CD4-positive, alpha-beta T cell treated with Interleukin-21 for 1 hour (primary cell): ENCODE measurements around the gene E2F6.

Source experiments
- DNase-seq: peaks from one replicate; pipeline ENCODE4 v3.0.0-alpha.2; 2020

Gene E2F6

DNA sequence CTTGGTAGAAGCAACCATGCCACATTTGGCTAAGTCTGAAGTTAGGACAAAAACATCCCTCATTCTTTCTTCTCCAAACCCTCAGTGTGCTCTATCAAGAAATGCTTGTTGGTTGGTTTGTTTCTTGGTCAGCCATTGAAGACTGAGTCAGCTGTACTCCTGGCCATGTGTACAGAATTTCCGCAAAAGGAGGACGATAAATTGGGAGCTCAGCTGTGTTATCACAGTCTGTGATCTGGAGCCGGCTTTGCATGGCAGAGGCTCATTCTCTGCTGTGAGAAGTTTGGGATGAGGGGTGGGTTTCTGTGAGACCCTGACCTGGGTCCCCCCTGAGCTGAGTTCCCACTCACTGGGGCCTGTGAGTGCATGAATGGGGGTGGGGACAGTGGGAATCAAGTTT is 26.3 kb upstream of the E2F6 start:
- DNase-seq = no peak

DNA sequence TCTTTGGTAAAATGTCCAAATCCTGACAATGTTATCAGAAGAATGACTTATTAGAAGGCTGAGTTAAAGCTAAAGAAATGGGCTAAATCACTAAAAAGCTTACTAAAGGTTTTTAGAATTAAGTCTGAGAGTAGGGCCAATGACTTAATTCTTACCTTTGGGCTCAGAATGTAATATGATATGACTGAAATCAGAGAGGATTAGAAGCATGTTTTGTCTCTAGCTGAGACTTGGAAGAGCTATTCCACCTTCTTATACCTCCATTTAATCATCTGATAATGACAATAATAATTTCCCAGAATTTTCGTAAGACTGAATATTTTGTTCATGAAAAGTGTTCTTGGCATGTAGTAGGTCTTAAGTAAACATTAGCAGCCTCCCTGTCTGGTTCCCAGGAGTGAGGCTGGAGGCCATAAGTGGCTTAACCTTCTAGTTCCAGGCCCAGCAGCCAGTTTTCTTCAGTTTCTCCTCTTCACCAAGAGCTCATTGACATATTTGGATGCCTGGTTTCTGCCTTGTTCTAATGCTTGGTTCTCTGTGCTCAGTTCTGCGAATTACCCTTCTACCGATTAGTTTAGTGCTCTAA is 25.5 kb upstream of the E2F6 start:
- DNase-seq = no peak

DNA sequence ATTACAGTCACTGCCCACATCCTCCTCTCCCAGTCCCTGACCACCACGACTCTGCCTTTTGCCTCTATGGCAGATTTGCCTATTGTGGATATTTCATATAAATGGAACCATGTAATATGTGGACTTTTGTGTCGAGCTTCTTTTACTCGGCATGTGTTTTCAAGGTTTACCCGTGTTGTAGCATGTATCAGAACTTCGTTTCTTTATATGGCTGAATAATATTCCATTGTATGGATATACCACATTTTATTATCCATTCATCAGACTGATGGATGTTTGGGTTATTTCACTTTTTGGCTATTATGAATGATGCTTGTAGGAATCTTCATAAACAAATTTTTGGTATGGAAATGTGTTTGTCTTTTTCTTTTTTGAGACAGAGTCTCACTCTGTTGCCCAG is 24.2 kb upstream of the E2F6 start:
- DNase-seq = no peak

DNA sequence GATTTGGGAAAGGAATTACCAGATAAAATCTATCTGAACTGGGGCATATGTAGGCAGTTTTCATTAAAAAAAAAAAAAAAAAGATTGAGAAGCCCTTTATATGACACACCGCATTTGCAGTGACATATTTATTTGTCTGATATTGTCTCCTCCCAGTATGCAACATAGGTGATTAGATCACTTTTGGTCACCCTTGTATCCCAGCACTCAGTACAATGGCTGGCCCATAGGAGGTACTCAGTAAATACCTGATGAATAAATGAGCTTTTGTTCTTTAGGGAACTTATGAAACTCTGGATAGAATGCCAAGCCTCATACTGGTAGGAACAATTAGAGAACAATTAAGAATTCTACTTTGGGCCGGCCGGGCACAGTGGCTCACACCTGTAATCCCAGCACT is 22.8 kb upstream of the E2F6 start:
- DNase-seq = no peak

DNA sequence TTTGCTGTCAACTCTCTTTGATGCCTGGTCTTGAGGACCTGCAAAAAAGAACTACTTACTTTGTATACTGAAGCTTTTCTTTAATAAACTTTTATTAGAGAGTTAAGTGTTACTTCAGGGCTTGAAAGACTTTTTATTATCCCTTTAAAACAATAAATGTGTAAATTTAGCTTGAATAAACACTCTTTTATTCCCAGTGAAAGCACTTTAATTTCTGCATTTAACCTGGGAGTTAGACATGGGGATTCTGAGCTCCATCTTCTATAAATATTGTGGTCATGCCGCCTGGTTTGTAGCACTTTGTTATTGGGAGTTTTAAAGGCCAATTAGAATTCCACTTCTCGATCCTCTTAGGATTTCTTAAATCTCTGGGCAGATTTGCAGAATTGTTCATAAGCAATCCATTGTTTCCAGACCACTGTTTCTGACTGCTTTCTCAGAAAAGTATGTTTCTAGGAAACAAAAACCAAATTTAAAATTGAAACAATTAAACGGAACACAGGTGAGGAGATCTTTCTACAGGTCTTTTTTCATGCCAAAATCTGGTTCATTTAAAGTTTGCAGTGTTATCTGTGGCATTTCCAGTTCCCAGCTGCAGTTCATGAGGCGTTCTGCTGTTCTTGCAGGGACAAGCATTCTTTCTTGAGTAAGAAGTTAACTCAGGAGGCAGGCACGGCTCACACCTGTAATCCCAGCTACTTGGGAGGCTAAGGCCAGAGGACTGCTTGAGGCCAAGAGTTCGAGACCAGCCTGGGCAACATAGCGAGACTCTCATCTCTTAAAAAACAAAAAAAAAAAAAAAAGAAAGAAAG is 18.1 kb upstream of the E2F6 start:
- DNase-seq = no peak

DNA sequence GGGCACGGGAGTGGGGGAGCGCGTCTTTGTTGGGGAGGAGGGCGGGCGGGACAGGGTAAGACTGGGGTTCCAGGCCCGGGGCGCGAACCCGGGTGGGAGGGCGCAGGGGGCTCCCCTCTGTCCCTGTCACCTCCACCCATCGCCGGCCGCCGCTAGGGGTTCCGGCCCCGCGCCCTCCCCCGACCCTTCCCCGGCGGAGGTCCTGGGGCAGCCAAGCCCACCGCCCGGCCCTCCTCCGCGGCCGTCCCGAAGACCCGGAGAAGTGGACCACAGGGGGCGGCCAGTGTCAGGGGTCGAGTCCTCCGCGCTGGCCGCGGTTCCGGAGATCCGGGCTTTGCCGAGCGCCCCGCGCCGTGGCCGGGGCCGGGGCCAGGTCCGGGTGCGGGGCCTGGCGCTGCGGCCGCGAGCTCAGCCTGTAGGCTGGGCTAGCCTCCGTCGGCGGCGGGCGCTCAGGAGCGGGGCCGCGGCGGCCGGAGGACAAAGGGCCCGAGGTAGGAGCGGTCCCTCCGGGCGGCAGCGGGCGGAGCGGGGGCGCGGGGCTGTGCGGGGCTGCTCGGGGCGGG is 16.6 kb upstream of the E2F6 start:
- DNase-seq = no peak

DNA sequence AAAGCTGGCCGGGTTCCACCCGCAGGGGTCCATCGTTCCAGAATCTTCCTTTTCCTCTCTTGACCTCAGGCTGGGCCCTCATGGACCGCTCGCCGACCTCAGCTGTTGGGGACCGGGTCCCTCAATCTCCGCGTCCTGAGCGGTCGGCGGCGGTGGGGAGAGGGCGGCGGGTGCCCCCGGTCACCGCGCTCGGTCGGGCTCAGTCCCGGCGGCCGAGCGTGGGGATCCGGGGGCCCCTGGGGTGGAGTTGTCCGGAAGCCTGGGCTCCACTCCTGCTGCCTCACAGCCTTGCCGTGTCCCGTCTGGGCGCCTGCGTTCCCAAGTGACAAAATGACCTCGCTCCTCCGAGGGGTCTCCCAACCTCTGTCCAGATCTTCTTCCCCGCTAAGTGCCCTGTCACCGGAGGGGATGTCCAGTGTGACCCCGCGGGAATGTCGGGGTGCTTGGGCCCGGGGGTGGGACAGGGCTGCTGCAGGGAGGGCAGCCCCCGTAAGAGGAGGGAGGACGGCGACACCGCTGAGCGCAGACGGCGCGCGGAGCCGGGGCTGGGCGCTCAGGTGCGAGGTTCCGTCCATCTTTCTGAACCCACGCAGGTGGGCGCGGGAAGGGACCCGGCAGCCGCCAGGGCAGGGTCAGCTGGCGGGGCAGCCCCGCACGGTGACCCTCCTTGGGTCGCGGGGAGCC is 16.0 kb upstream of the E2F6 start:
- DNase-seq = no peak

DNA sequence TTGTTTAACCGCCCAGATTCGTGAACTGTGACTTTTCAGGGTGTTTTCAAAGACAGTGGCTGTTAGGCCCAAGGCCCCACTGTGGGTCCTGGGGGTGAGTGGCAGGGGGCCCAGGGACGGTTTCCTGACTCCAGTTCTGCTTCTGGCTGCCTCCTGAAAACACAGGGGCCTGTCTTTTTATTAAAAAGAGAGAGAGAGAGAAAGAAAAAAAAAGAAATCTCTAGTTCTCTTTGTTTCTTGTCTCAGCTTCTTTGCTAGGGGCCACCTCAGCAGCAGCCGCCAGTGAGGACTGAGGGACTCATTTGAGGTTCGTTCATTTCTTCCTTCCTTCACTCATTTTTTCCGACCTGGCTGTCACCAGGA is 15.4 kb upstream of the E2F6 start:
- DNase-seq = no peak

DNA sequence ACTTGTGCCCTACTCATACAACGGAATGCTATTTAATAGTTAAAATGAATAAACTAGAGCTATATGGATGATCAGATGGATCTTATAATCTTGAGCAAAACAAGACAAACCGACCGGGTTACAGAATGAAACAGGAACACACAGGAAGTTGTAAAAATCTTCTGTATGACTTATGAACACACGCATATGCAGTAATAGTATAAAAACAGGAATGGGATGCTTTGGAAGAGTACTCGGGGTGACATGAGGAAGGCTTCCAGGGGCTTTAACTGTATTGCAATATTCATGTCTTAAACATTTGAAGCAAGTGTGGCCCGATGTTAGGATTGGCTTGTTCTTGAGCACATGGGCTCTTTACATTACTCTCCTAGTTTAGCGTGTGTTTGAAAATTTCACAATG is 14.9 kb upstream of the E2F6 start:
- DNase-seq = no peak

DNA sequence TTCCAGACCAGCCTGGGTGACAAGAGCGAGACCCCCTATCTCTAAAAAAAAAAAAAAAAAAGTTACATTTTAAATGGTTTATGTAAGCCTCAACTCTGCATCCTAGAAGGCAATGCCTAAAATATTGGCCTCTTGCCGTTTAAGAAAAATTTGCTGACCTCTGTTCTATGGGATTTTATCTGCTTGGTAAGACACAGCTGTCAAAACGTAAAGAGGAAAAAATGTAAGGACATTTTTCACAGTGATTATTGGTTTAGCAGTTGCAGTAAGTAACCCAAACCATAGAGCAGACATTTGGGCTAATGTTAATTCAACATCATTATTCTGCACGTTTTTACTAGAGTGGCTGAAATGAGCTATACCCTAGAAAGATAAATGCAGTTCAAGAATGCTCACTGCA is 14.4 kb upstream of the E2F6 start:
- no peak for DNase-seq

DNA sequence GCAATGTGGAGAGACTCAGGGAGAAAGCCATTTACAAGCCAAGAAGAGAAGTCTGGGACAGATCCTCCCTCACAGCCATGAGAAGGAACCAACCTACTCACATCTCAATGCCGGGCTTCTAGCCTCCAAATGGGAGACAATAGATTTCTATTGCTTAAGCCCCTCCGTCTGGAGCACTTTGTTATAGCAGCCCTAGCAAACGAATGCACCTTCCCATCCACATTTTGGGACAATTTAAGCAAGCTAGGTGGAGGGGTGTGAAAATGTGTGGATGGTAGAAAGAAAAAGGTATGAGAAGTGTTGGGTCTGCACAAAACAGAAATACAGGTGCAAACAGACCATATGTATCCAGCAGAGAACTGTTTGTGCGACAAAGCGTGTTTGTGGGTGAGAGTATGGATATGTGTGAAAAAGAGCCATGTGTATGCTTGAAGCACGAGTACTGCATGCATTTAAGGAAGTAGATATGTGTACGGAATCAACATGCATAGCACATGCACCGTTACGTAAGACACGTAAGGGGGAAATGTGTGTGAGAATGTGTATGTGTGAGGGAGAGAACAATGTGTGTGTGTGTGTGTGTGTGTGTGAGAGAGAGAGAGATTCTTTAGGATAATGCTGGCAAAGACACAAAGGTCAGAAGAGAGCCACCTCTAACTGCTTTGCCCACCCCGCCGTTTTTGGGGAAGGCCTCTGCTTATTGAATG is 13.1 kb upstream of the E2F6 start:
- DNase-seq = no peak

DNA sequence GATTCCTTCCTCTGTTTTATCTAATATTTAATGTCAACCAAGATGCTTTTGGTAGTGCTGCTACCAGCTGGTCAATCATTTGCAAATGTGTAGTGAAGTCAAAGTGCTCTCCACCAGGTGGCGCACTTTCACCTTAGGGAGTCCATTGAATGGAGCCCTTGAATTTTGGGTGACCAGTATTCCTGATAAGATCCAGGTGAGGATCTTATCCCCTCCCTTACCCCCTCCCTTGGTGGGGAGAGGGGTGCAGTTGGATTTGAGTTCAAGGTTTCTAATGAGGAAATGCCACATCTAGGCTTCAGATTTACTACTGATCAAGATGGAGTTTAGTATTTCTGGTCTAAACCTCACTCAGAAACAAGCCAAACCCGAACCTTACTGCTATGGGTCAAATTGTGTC is 12.0 kb upstream of the E2F6 start:
- peak; percentile 75 for DNase-seq

DNA sequence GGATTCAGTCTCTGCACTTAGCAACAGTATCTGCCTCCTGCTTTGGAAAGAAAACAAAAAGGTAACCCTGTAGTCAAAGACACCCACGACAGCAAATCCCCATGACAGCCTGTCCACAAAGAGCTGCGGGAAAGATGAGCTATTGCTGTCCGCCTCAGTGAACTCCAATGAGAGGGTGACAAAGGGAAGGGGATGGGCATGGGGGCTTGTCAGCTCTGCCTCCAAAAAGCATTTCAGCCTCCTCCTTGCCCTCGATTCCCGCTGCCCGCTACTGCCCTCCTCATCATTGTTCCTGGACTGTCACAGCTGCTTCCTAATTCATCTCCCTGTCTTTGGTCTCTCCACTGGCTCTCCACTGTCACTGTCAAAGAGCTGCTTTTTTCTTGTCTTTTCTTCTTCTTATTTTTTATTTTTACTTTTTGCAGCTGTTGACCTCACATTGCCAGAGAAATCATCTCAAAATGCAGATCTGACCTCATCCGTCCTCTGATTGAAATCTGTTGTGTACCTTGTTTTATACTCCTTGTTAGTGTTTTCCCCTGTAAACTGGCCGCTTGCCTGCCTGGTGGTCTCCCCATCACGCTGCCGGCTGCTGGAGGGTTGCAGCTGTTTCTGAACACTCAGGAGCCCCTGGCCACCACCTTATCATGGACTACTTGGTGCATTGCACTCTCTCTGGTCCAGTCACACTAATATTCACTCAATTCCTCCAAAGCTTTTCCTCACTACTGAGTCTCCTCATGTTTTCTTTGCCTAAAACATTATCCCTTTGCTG is 7.9 kb upstream of the E2F6 start:
- DNase-seq = no peak

DNA sequence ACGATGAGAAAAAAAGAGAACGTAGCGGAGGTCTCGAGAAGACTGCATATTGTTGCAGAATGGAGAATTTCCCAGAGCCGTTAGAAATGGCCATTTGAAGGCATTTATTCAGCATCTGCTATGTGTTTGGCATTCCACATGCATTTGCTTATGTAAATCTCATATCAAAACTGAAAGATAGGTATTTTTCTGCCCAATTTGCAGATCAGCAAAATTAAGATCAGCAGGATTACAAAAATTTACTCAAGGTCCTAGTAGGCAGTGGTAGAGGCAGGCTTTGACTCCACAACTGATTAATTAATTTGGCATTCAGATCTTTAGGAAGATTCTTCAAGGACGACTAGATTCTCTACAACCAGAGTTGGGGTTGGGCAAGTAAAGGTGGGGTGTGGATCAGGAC is 1.8 kb upstream of the E2F6 start:
- no peak for DNase-seq

DNA sequence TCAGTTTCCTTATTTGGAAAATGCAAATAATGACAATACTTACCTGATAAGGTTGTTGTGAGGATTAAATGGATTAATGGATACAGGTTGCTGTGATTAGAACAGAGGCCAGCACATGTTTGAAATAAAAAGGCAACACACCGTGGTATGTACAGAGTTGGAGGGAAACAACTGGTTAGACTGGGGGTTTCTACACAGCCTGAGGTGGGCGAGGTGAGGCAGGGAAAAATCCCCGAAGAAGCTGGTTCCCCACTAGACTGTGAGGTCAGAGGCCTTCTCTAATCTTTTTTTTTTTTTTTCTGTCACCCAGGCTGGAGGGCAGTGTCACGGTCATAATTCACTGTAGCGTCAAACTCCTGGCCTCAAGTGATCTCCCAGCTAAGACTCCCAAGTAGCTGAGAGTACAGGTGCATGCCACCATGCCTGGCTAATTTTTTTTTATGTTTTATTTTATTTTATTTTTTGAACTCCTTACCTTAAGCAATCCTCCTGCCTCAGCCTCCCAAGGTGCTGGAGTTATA is 1.2 kb upstream of the E2F6 start:
- DNase-seq = no peak

DNA sequence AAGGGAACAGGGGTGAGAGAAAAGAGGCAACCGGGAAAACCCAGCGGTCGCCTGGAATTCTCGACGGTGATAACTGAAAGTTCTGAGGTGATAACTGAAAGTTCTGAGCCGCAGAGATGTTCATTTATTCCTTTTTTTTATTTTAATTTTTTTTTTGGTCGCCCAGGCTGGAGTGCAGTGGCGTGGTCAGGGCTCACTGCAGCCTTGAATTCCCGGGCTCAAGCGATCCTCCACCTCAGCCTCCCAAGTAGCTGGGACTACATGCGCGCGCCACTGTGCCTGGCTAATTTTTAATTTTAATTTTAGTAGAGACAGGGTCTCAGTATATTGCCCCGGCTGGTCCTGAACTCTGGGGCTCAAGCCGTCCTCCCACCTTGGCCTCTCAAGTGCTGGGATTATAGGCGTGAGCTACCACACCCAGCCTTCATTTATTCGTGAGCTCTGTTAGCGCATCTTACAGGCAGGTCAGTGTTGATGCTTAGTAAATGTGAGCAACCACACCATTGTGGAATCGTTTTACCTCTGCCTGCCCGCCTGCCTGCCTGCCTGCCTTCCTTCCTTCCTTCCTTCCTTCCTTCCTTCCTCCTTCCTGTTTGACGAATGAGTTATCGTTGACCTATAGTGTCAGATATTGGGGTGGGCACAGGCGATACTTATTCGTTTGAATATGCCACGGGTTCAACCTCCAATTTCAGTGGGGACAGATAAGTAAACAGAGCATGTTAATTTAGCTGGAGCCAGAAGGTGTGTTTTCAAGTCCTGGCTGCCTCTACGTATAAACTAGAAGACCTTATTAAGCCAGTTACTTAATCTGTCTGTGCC is 557 bp upstream of the E2F6 start:
- peak; percentile 4 for DNase-seq

DNA sequence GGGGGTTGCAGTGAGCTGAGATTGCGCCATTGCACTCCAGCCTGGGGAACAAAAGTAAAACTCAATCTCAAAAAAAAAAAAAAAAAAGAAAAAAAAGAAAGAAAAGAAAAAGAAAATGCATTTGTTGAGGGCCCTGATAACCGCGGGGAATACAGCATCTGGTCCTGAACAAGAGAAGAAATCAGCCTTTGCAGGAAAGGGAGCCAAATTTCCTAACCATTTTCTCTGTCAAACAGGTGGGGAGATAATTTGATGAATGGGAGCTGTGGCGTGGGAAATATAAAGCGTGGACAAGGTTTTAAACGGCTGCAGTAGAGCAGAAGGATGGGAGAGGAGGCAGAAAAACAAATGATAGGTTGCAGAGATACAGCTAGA is 864 bp downstream of the E2F6 start:
- DNase-seq = no peak

DNA sequence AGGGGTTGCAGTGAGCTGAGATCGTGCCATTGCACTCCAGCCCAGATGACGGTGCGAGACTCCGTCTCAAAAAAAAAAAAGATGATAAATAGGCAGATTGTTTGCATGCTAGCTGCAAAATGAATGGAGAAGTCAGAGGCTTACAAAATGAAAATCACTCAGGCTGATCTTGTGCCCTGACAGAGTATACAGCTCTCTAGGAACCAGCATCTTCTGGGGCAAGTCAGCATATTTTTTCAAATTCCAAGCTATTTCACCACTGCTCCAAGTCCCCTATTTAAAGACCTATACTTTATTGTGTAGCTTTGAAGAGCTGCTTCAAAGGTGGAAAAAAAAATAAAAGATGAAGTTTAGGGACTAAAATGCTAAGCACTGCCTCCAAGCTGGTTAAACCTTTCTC is 6.1 kb downstream of the E2F6 start:
- DNase-seq = no peak

DNA sequence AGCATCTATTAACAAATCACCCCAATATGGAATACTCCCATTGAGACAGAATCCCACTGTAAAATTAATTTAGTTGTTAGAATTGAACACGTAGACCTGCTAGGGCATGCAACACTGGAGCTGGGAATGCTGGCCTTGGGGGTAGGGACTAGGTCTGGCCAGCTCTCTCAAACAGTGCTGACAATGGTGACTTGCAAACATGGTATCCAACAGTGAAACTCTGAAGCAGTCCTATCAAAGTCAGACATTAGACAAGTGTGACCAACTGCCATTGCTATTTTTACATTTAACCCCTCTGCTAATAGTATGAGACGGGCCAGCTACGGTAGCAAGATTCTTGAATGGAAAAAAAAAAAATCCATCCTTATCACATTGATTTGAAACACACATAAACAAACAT is 7.2 kb downstream of the E2F6 start:
- no peak for DNase-seq

DNA sequence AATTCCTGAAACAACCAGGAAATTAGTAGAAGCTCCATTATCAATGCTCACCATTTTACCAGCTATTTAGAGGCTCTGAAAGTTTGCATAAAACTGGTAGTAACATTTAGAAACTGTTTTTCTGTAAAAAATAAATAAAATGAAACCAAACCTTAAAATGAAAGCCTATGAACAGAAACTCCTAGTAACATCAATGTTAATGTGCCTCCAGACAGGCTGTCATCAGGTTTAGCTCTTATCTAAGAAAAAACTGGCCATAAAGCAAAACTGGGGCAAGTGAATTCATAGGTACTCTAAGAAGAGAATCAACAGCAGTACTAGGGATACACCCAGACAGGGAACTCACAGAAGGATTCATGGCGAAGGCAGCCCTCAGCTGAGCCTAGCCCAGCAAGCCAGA is 8.0 kb downstream of the E2F6 start:
- no peak for DNase-seq

DNA sequence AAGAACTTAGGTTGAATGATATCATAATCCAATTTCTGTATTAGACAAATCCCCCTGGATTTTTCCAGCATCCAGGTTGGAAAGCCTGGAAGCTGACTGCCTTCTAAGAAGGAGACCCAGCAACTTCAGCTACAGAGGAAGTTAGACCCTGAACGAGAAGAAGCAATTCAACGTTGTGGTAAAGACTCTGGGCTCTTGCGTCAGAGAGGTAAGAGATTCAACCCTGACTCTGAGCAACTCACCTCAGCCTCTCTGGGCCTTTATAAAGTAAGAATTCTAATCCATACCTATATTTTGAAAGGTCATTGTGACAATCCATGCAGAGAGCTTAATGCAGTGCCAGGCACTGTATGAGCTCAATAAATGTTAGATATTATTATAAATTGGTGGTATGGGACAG is 9.7 kb downstream of the E2F6 start:
- no peak for DNase-seq

DNA sequence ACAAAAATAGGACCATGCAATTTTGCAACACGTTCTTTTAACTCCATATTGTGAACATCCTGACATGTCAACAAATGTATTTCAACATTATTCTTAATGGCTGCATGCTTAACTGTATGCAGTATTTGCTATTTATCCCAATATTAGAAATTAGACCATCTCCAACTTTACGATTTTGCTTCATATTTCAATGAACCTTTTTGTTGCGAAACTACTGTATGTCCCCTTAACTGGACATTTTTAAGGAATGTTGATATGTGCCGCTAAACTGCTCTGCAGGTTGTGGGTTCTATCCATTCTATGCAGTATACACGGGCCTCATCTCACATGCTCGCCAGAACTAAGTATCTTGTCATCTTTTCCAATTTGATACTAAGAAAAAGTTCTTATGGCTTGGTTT is 11.1 kb downstream of the E2F6 start:
- no peak for DNase-seq
